H1 (cell line): ENCODE results near the gene BTG2. TPM values are rescaled to one million over a fixed set of nuclear protein-coding genes. Genes with fewer than 3 reads are reported as not detected.

Source experiments
- CTCF ChIA-PET: fragments of 300-600 bp; sonication (Branson Sonifier 250); formaldehyde crosslinking; loops from one replicate; lab custom pipeline; 2021; ENCODE audit not compliant: partially characterized antibody; lab: Charles Lee
- POLR2A ChIA-PET: fragments of 300-600 bp; sonication (Branson Sonifier 250); formaldehyde crosslinking; loops from one replicate; lab custom pipeline; 2021; ENCODE audit warnings: inconsistent platforms; ENCODE audit not compliant: partially characterized antibody; lab: Charles Lee
- DNase-seq, 2 experiments: peaks; one replicate each; pipeline versions ENCODE4 v3.0.0 to v3.0.0-alpha.2; 2010 to 2022; ENCODE audit warnings: low spot score in 2 of 2, low read depth in 1 of 2, mixed read lengths in 1 of 2
- FAIRE-seq: peaks from 2 replicates; lab custom pipeline; 2011; peaks lifted over from hg19 to GRCh38; lab: Jason Lieb, UNC
- H2AFZ ChIP-seq: 2 replicates; pipeline ENCODE4 v1.8.1; 2012; ENCODE audit warnings: low read length, inconsistent platforms
- H2AK5ac ChIP-seq: 2 replicates; pipeline ENCODE4 v1.6.1; 2013; ENCODE audit warnings: low read depth, low read length
- H2BK120ac ChIP-seq: replicated peaks from 2 replicates; pipeline ENCODE3; 2013; ENCODE audit warnings: low read depth, low read length, inconsistent platforms
- H2BK12ac ChIP-seq: 2 replicates; pipeline ENCODE4 v1.6.1; 2013; ENCODE audit warnings: low read depth, low read length
- H2BK15ac ChIP-seq: 2 replicates; pipeline ENCODE4 v1.6.1; 2013; ENCODE audit warnings: low read length
- H2BK20ac ChIP-seq: 2 replicates; pipeline ENCODE4 v1.6.1; 2013; ENCODE audit warnings: low read length
- H2BK5ac ChIP-seq: 2 replicates; pipeline ENCODE4 v1.6.1; 2013; ENCODE audit warnings: low read depth, low read length
- H3K14ac ChIP-seq: 2 replicates; pipeline ENCODE4 v1.6.1; 2013; ENCODE audit warnings: inconsistent platforms; ENCODE audit not compliant: insufficient read length
- H3K18ac ChIP-seq: 2 replicates; pipeline ENCODE4 v1.6.1; 2013; ENCODE audit warnings: low read length; ENCODE audit errors: extremely low read depth
- H3K23ac ChIP-seq: 2 replicates; pipeline ENCODE4 v1.6.1; 2013; ENCODE audit warnings: inconsistent platforms; ENCODE audit not compliant: insufficient read length
- H3K23me2 ChIP-seq: 2 replicates; pipeline ENCODE4 v1.6.1; 2013; ENCODE audit warnings: low read depth, low read length
- H3K27ac ChIP-seq: 2 replicates; pipeline ENCODE4 v1.6.1; 2011; ENCODE audit warnings: low read depth, low read length, inconsistent platforms
- H3K27me3 ChIP-seq, 4 experiments: replicated peaks in 1 of 4; 1 replicate in 1 of 4; 2 replicates in 3 of 4; pipeline versions ENCODE4 v1.6.1 to v1.8.1; 2011 to 2013; ENCODE audit warnings: low read length in 3 of 4, mild to moderate bottlenecking in 3 of 4, inconsistent platforms in 2 of 4, mixed read lengths in 2 of 4, moderate library complexity in 1 of 4; ENCODE audit not compliant: control insufficient read depth in 3 of 4, insufficient read depth in 3 of 4; ENCODE audit errors: extremely low read depth in 1 of 4
- H3K36me3 ChIP-seq, 4 experiments: 2 replicates each; pipeline versions ENCODE4 v1.6.1 to v1.8.1; 2011 to 2013; ENCODE audit warnings: mild to moderate bottlenecking in 4 of 4, low read length in 3 of 4, moderate library complexity in 2 of 4, control low read depth in 1 of 4, inconsistent platforms in 1 of 4; ENCODE audit not compliant: insufficient read depth in 4 of 4, control insufficient read depth in 2 of 4
- H3K4ac ChIP-seq: replicated peaks from 2 replicates; pipeline ENCODE3; 2013; ENCODE audit warnings: low read length, low read depth, mixed read lengths, inconsistent platforms; ENCODE audit not compliant: insufficient read length
- H3K4me1 ChIP-seq, 4 experiments: replicated peaks in 1 of 4; 1 replicate in 1 of 4; 2 replicates in 3 of 4; pipeline versions ENCODE4 v1.6.1 to v1.8.1; 2011 to 2013; ENCODE audit warnings: low read length in 3 of 4, inconsistent platforms in 2 of 4, mixed read lengths in 1 of 4; ENCODE audit not compliant: insufficient read depth in 4 of 4, control insufficient read depth in 3 of 4
- H3K4me2 ChIP-seq, 2 experiments: 2 replicates each; pipeline versions ENCODE4 v1.6.1 to v1.8.1; 2011 to 2013; ENCODE audit warnings: low read depth in 2 of 2, low read length in 2 of 2, control low read depth in 1 of 2, inconsistent platforms in 1 of 2, mild to moderate bottlenecking in 1 of 2; ENCODE audit not compliant: insufficient read depth in 1 of 2
- H3K4me3 ChIP-seq, 4 experiments: fragments of 200-600, 300-600 bp in 1 of 4; sonication (generic), shearing (Covaris generic), sonication (Bioruptor Twin) in 1 of 4; 2 replicates each; pipeline versions ENCODE4 v1.5.1 to v1.8.1; 2011 to 2016; ENCODE audit warnings: low read length in 4 of 4, low read depth in 3 of 4, control low read depth in 2 of 4, inconsistent platforms in 2 of 4, mild to moderate bottlenecking in 2 of 4, mixed read lengths in 1 of 4, moderate library complexity in 1 of 4; ENCODE audit not compliant: insufficient read depth in 2 of 4; ENCODE audit errors: extremely low read depth in 1 of 4
- H3K56ac ChIP-seq: replicated peaks from 2 replicates; pipeline ENCODE3; 2013; ENCODE audit warnings: low read depth, mild to moderate bottlenecking, mixed read lengths, low read length, inconsistent platforms; ENCODE audit not compliant: insufficient read length
- H3K79me1 ChIP-seq: 2 replicates; pipeline ENCODE4 v1.6.1; 2013; ENCODE audit warnings: low read depth, low read length, control low read depth
- H3K79me2 ChIP-seq, 2 experiments: 2 replicates each; pipeline versions ENCODE4 v1.6.1 to v1.8.1; 2012 to 2013; ENCODE audit warnings: low read length in 2 of 2, mild to moderate bottlenecking in 2 of 2, inconsistent platforms in 1 of 2; ENCODE audit not compliant: insufficient read depth in 2 of 2, control insufficient read depth in 1 of 2
- H3K9ac ChIP-seq, 4 experiments: replicated peaks in 1 of 4; 1 replicate in 1 of 4; 2 replicates in 3 of 4; pipeline versions ENCODE4 v1.6.1 to v1.8.1; 2011 to 2013; ENCODE audit warnings: low read depth in 3 of 4, low read length in 3 of 4, control low read depth in 2 of 4, mild to moderate bottlenecking in 2 of 4, moderate library complexity in 2 of 4, inconsistent platforms in 1 of 4; ENCODE audit errors: extremely low read depth in 1 of 4
- H3K9me3 ChIP-seq, 2 experiments: 2 replicates each; pipeline versions ENCODE4 v1.6.1 to v1.8.1; 2012 to 2013; ENCODE audit warnings: mild to moderate bottlenecking in 2 of 2, moderate library complexity in 2 of 2, control low read depth in 1 of 2, inconsistent platforms in 1 of 2, low read depth in 1 of 2, low read length in 1 of 2, mixed read lengths in 1 of 2; ENCODE audit not compliant: insufficient read depth in 2 of 2
- H4K20me1 ChIP-seq, 2 experiments: replicated peaks in 1 of 2; 2 replicates each; pipeline versions ENCODE3 to v1.8.1; 2011 to 2013; ENCODE audit warnings: inconsistent platforms in 2 of 2, low read length in 2 of 2, mild to moderate bottlenecking in 1 of 2; ENCODE audit not compliant: insufficient read depth in 2 of 2, control insufficient read depth in 1 of 2
- H4K5ac ChIP-seq: 2 replicates; pipeline ENCODE4 v1.6.1; 2013; ENCODE audit warnings: low read length, low read depth, mixed read lengths, inconsistent platforms; ENCODE audit not compliant: insufficient read length
- H4K8ac ChIP-seq: 2 replicates; pipeline ENCODE4 v1.8.0; 2013; ENCODE audit warnings: mild to moderate bottlenecking, moderate library complexity, low read length, inconsistent platforms; ENCODE audit not compliant: insufficient read depth; ENCODE audit errors: extremely low read depth
- H4K91ac ChIP-seq: replicated peaks from 2 replicates; pipeline ENCODE3; 2013; ENCODE audit warnings: low read length, mixed read lengths, inconsistent platforms; ENCODE audit not compliant: insufficient read length
- ASH2L ChIP-seq: fragments of 200-600, 300-600 bp; sonication (generic); IDR thresholded peaks from one replicate; pipeline ENCODE4 v1.7.1; 2017; ENCODE audit warnings: low read length
- CTCF ChIP-seq, 3 experiments: IDR thresholded peaks; 1 replicate in 2 of 3; 2 replicates in 1 of 3; pipeline versions ENCODE4 v1.5.1 to v1.6.1; 2011; ENCODE audit warnings: low read length in 3 of 3, mild to moderate bottlenecking in 3 of 3, inconsistent platforms in 2 of 3, low read depth in 1 of 3, moderate library complexity in 1 of 3; ENCODE audit not compliant: insufficient read depth in 1 of 3; ENCODE audit errors: control extremely low read depth in 1 of 3
- FOSL1 ChIP-seq: IDR thresholded peaks from 2 replicates; pipeline ENCODE4 v1.6.1; 2011; ENCODE audit warnings: mild to moderate bottlenecking, low read depth, low read length, moderate library complexity; ENCODE audit not compliant: insufficient read depth
- GABPA ChIP-seq: IDR thresholded peaks from 2 replicates; pipeline ENCODE4 v1.6.1; 2011; ENCODE audit warnings: mild to moderate bottlenecking, low read length, moderate library complexity, borderline replicate concordance; ENCODE audit not compliant: insufficient read depth
- KDM4A ChIP-seq: IDR thresholded peaks from one replicate; pipeline ENCODE4 v1.7.1; 2012; ENCODE audit warnings: low read depth, mild to moderate bottlenecking, moderate library complexity, low read length, inconsistent platforms; ENCODE audit not compliant: severe bottlenecking
- MAFK ChIP-seq: IDR thresholded peaks from 2 replicates; pipeline ENCODE4 v1.6.1; 2012; ENCODE audit warnings: low read depth, mild to moderate bottlenecking, improper control_type of control experiment, low read length
- TAF1 ChIP-seq: IDR thresholded peaks from 2 replicates; pipeline ENCODE4 v1.6.1; 2011; ENCODE audit warnings: mild to moderate bottlenecking, low read depth, low read length
- WGBS, 2 experiments: shearing (Covaris generic) in 1 of 2; methylation state at CpG; one replicate each; pipeline versions ENCODE4 v1.1.6 to v1.1.7; 2013 to 2015; ENCODE audit warnings: low lambda C conversion rate in 2 of 2, mixed read lengths in 2 of 2, inconsistent platforms in 1 of 2, low coverage in 1 of 2, missing lambda C conversion rate in 1 of 2; ENCODE audit not compliant: insufficient replicate concordance in 2 of 2, insufficient coverage in 1 of 2, insufficient read length in 1 of 2; ENCODE audit errors: extremely low coverage in 1 of 2, missing lambda C conversion rate in 1 of 2; 5-methylcytosine and 5-hydroxymethylcytosine counted together
- polyA plus RNA-seq, 7 experiments: library from polyadenylated mRNA; depleted of rRNA in 3 of 7; stranded (reverse) in 5 of 7; unstranded in 2 of 7; fragments of >200 nt in 5 of 7; fragments of 200-250 nt in 2 of 7; gene quantifications; 1 replicate in 5 of 7; 2 replicates in 1 of 7; 4 replicates in 1 of 7; pipeline versions ENCODE4 v1.2.1 to v1.2.3, GENCODE V29; 2011 to 2013; ENCODE audit warnings: missing spikeins in 2 of 7, mixed read lengths in 2 of 7
- total RNA-seq: library from RNA; stranded (reverse); fragmentation: NEBNext Ultra II Directional; extraction: Animal tissue kit (Norgen Biotek cat#: 25700); gene quantifications from 2 replicates; pipeline ENCODE4 v1.2.1, GENCODE V29; 2021
- TF ChIP-seq, protein P1 (sequence below): IDR thresholded peaks from 2 replicates; pipeline ENCODE4 v1.6.1; 2011; ENCODE audit warnings: low read depth, mild to moderate bottlenecking, low read length; ENCODE audit not compliant: insufficient read depth

The BTG2 gene
- total and polyA plus RNA-seq, 2 of the 8 experiments (the other 6 are each of a cell fraction or from before 2014, with no cell fraction given): 4.8 to 11.0 TPM

- Histone ChIP-seq H4K91ac (peak overlapping the region; percentile 22), H3K27ac (no peak overlapping the region), H3K36me3 (no peaks in the 10 kb centered on the region), H3K56ac (no peak overlapping the region), H3K9ac (peak overlapping the region in 2 of 4 experiments; percentile 16 to 25; a peak in 2 of 7 replicates), H3K4me1 (peaks cover under 1 to 9% (median 7%) of the 10 kb centered on the region in 4 experiments; a peak in 6 of 7 replicates), H3K79me1 (no peaks in the 10 kb centered on the region), H2BK15ac (peak overlapping the region; percentile 73; the same call in 1 of the 2 replicates), H2BK5ac (no peak overlapping the region), H4K5ac (no peak overlapping the region), H3K9me3 (no peaks in the 10 kb centered on the region), H2BK20ac (no peak overlapping the region), H4K8ac (no peak overlapping the region), H2AFZ (peak overlapping the region; percentile 75), H3K18ac (peak overlapping the region; percentile 85), H3K4me3 (peak overlapping the region in 3 of 4 experiments; percentile 37 to 57 (median 52); a peak in 6 of 8 replicates), H3K23me2 (no peaks in the 10 kb centered on the region; the same call in 1 of the 2 replicates), H3K23ac (no peak overlapping the region), H2AK5ac (no peak overlapping the region), H4K20me1 (no peaks in the 10 kb centered on the region), H3K4me2 (peak overlapping the region; percentile 4 to 93), H3K79me2 (no peaks in the 10 kb centered on the region), H3K27me3 (peaks cover 0 to 31% (median 10%) of the 10 kb centered on the region in 4 experiments; a peak in 5 of 7 replicates), H2BK120ac (no peak overlapping the region), H2BK12ac (0 out of 2 replicates have a peak overlapping the region, but pooled peaks have one; percentile 62), H3K4ac (no peak overlapping the region), H3K14ac (no peak overlapping the region)
- WGBS, 2 experiments: 9% methylated on average over 32 of the region's 32 CpGs; no CpG with 5 or more reads in 1 of the 2 experiments
- CTCF ChIA-PET: interaction anchor here (0.6 to 39.0 kb wide), 52 partner anchors 9 to 1059 kb away, joined by 3 to 785 read pairs (median 4); partner anchors contain the start of genes BTG2 and PRELP
- DNase-seq (peak; percentile 46 to 94), FAIRE-seq (no peak)
- POLR2A ChIA-PET: interaction anchor here (0.7 kb wide), 1 partner anchor 17 kb away, joined by 3 read pairs; no protein-coding TSS in a partner anchor
- TF ChIP-seq KDM4A (peak; percentile 55), GABPA (0 out of 2 replicates have a peak, but pooled peaks have one; percentile 13), ASH2L (peak; percentile 78), FOSL1 (no peak), CTCF (IDR thresholded peaks at IDR 0.05; ENCODE audit: control extremely low read depth in 1 of 3, insufficient read depth in 1 of 3, low read depth in 1 of 3, low read length in 3 of 3) (peak; percentile 91 to 94 (median 92)), MAFK (peak; percentile 20; the same call in 1 of the 2 replicates), TAF1 (0 out of 2 replicates have a peak, but pooled peaks have one; percentile 15)
- TF ChIP-seq, protein P1, sequence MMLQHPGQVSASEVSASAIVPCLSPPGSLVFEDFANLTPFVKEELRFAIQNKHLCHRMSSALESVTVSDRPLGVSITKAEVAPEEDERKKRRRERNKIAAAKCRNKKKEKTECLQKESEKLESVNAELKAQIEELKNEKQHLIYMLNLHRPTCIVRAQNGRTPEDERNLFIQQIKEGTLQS: no peak
Measured at GRCh38 chr1:203273206-203273868, 32.0 kb upstream of the BTG2 start.
